ENCODE data around the gene PPP2R2D. TPM values are rescaled to one million over a fixed set of nuclear protein-coding genes. Genes with fewer than 3 reads are reported as not detected.

PPP2R2D gene
- total RNA-seq, 1 experiment from 2014 or later, result 35.1 TPM

DNA sequence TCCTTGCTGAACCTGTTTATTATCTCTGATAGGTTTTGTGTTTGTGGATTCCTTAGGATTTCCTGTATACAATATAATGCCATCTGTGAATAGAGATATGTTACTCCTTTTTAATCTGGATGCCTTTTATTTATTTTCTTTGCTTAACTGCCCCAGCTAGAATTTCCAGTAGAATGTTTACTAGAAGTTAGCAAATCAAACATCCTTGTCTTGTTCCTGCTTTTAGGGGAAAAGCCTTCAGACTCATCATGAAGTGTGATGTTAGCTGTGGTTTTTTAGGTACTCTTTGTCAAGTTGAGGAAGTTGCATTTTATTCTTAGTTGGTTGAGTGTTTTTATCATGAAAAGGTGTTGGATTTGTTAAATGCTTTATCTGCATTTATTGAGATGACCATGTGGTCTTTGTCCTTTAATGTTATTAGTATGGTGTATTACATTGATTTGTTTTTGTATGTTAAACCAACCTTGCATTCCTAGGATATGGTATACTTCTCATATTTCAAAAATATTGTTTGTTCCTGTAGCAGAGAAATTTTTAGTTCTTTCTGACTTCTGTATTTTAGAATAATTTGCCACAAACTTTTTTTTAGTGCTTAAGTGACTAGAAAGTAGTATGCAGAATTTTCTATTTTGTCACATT is 24.3 kb downstream of the PPP2R2D start:
- Histone ChIP-seq H4K8ac (replicated peaks; ENCODE audit: insufficient read length, low read depth, low read length) (no peak overlapping the region), H3T11ph (ENCODE audit: low read length) (no peak overlapping the region), H3K4me2 (ENCODE audit: insufficient read depth, insufficient read length, low read length) (no peak overlapping the region), H2BK120ac (ENCODE audit: low read depth, low read length, poor library complexity, severe bottlenecking) (no peak overlapping the region), H4K91ac (ENCODE audit: insufficient read length, low read depth, low read length) (no peak overlapping the region), H2AK5ac (ENCODE audit: insufficient read length, low read length) (no peak overlapping the region), H3K14ac (ENCODE audit: insufficient read depth, low read length) (no peak overlapping the region), H2AFZ (ENCODE audit: low read length) (no peak overlapping the region), H3K79me1 (ENCODE audit: insufficient read depth, low read depth, low read length, poor library complexity, severe bottlenecking) (peaks cover 13% of the 10 kb centered on the region), H3K79me2 (ENCODE audit: insufficient read depth, low read length) (peaks cover 41% of the 10 kb centered on the region; the same call in 1 of the 2 replicates), H3K27me3 (ENCODE audit: insufficient read depth, low read length) (no peaks in the 10 kb centered on the region), H3K23ac (ENCODE audit: insufficient read length, low read depth, low read length) (no peak overlapping the region), H2BK12ac (ENCODE audit: insufficient read length, low read depth, low read length) (no peak overlapping the region), H2BK15ac (ENCODE audit: low read depth, low read length) (no peak overlapping the region), H2BK5ac (ENCODE audit: insufficient read length, low read length) (no peak overlapping the region), H3K9ac (ENCODE audit: extremely low read depth, insufficient read length, low read length) (no peak overlapping the region), H3K18ac (ENCODE audit: insufficient read length, low read depth, low read length) (no peak overlapping the region), H3K9me3 (ENCODE audit: control insufficient read depth, low read depth, low read length) (no peaks in the 10 kb centered on the region), H3K4me1 (ENCODE audit: insufficient read depth, low read length) (peaks cover 4% of the 10 kb centered on the region; the same call in 1 of the 2 replicates), H3K23me2 (ENCODE audit: insufficient read length, low read depth, low read length, poor library complexity, severe bottlenecking) (no peaks in the 10 kb centered on the region), H3K27ac (ENCODE audit: insufficient read length, low read depth, low read length) (no peak overlapping the region), H4K5ac (ENCODE audit: insufficient read length, low read depth, low read length) (no peak overlapping the region), H4K20me1 (ENCODE audit: control insufficient read depth, insufficient read depth, insufficient read length) (peaks cover 5% of the 10 kb centered on the region), H3K4ac (ENCODE audit: low read depth, low read length) (no peak overlapping the region), H2BK20ac (ENCODE audit: low read depth, low read length, poor library complexity, severe bottlenecking) (no peak overlapping the region), H3K56ac (ENCODE audit: insufficient read length, low read depth, low read length) (no peak overlapping the region)
- Mint-ChIP-seq H3K4me3 (no peak overlapping the region), H3K27me3 (ENCODE audit: low read depth) (no peaks in the 10 kb centered on the region), H3K27ac (peak overlapping the region in 1 of 3 experiments; percentile 44; a peak in 1 of 7 replicates), H3K9me3 (peaks cover 0 to 6% of the 10 kb centered on the region in 2 experiments; a peak in 1 of 5 replicates), H3K36me3 (ENCODE audit: insufficient read depth in 1 of 3, low read depth in 3 of 3) (peaks cover 3 to 5% (median 4%) of the 10 kb centered on the region in 3 experiments; a peak in 3 of 7 replicates), H3K4me1 (peaks cover 72 to 76% of the 10 kb centered on the region in 2 experiments)
- TF ChIP-seq, protein P1, sequence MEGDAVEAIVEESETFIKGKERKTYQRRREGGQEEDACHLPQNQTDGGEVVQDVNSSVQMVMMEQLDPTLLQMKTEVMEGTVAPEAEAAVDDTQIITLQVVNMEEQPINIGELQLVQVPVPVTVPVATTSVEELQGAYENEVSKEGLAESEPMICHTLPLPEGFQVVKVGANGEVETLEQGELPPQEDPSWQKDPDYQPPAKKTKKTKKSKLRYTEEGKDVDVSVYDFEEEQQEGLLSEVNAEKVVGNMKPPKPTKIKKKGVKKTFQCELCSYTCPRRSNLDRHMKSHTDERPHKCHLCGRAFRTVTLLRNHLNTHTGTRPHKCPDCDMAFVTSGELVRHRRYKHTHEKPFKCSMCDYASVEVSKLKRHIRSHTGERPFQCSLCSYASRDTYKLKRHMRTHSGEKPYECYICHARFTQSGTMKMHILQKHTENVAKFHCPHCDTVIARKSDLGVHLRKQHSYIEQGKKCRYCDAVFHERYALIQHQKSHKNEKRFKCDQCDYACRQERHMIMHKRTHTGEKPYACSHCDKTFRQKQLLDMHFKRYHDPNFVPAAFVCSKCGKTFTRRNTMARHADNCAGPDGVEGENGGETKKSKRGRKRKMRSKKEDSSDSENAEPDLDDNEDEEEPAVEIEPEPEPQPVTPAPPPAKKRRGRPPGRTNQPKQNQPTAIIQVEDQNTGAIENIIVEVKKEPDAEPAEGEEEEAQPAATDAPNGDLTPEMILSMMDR (conservative IDR thresholded peaks at IDR 0.05), result no peak
- DNase-seq, result no peak
